ENCODE results near the gene NSD2. TPM values are rescaled to one million over a fixed set of nuclear protein-coding genes. Genes with fewer than 3 reads are reported as not detected.

Gene NSD2
- total RNA-seq, 2 experiments from 2014 or later = 197 to 199 TPM

DNA sequence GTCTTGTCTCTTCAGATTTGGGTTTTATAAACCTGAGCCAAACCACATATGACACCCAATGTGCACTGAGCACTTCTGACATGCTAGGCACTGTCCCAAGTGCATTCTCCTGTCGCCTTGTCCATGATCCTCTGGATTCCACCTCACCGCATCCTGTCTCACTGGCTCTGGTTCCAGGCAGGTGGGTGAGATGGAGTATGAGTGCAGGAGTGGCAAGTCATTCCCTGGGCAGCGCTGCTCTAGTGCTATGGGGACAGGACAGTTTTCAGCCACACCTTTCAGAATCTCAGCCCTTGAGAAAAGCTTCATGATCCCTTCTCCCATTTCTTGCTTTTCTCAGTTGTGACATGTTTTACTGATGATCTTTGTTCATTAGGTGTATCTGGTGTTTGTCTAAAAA is 66.4 kb downstream of the NSD2 start:
- H3K4me1 Mint-ChIP-seq (ENCODE audit: low read depth) = no peaks in the 10 kb centered on the region
- intact Hi-C loops (cut with micrococcal nuclease) = no loop called here
- H3K36me3 Mint-ChIP-seq = peaks cover 40% of the 10 kb centered on the region
- ChIA-PET POLR2A (no interaction called here), CTCF (no interaction called here)
- no peak for DNase-seq
- no peaks in the 10 kb centered on the region for H3K27me3 Mint-ChIP-seq
- no peak overlapping the region for H3K4me3 Mint-ChIP-seq
- no peak overlapping the region for H3K27ac Mint-ChIP-seq
- no peaks in the 10 kb centered on the region for H3K9me3 Mint-ChIP-seq

DNA sequence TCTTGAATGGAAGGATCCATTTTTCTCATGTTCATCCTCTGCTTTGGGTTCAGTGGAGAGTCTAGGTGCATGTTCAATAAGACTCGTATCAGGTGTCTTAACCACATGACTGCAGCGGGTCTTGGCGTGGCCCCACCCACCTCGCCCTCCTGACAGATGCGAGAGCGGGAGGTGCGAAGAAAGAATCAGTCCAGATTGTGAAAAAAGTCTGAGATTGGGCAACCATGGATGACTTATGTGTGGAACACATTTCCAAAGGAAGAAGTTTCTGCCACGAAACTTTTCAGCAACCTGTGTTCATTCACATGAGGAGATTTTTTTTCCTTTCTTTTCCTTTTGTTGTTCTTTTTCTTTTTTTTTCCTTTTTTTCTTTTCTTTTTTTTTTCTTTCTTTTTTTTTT is 66.8 kb downstream of the NSD2 start:
- CTCF ChIA-PET = no interaction called here
- Mint-ChIP-seq H3K27me3 (no peaks in the 10 kb centered on the region), H3K27ac (no peak overlapping the region), H3K4me1 (ENCODE audit: low read depth) (no peaks in the 10 kb centered on the region), H3K9me3 (no peaks in the 10 kb centered on the region), H3K4me3 (no peak overlapping the region), H3K36me3 (peaks cover 40% of the 10 kb centered on the region)
- DNase-seq = no peak
- POLR2A ChIA-PET = no interaction called here
- intact Hi-C loops (cut with micrococcal nuclease) = no loop called here

DNA sequence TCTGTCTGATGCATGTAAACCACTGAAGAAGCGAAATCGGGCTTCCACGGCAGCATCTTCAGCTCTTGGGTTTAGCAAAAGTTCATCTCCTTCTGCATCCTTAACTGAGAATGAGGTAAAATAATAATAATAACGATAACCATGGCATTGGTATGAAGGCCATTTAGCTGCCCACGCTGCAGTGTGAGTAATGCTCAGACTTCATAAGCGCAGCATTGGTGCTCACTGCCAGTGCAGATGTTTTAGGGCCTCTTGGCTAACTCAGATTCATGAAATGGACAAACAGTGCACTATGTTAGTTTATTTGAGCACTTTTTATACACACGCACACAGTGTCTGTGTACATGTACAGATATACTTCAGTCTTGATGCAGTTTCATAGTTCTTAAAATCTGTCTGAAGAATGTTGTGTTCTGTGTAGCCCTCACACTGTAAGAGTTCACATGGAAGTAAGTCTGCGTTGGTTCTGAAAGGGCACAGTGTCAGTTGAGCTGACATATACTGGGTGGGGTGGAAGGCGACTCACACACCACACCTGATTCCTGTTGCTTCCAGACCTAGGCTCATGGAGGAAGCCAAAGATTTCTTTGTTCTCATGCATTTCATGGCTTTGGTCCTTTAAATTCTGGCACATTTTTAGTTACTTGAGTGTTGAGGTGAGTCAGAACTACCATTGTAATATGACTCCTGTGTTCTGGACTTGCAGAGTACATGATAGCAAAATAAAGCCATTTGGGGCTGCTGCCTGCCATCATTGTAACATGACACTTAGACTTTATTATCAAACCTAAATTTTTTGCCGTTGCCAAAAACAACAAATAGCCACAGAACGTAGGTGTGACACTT is 68.7 kb downstream of the NSD2 start:
- DNase-seq = no peak
- Mint-ChIP-seq H3K27ac (no peak overlapping the region), H3K4me3 (no peak overlapping the region), H3K36me3 (peaks cover 41% of the 10 kb centered on the region), H3K27me3 (no peaks in the 10 kb centered on the region), H3K4me1 (ENCODE audit: low read depth) (no peaks in the 10 kb centered on the region), H3K9me3 (no peaks in the 10 kb centered on the region)
- intact Hi-C loops (cut with micrococcal nuclease) = no loop called here
- ChIA-PET POLR2A (no interaction called here), CTCF (interaction anchor here (0.7 kb wide), 1 partner anchor 30 kb away, joined by 3 read pairs; no protein-coding TSS in a partner anchor)

DNA sequence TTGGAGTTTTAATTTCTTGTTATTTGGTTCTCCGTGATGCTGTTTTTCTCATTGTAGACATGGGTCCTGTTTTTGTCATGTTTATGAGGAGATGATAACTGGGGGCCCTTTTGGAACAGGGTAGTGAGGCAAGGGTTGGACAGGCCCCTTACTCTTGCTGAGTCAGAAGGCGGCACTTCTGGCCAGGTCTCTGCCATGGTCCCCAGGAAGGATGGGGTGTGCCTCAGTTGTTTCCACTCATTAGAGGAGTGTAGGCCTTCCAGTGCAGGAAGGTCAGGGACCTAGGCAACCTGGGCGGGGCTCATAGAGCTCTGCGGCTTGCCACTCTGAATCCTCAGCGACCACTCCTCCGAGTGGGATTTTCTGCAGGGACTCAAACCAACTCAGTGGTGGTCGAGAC is 69.4 kb downstream of the NSD2 start:
- intact Hi-C loops (cut with micrococcal nuclease) = no loop called here
- Mint-ChIP-seq H3K9me3 (no peaks in the 10 kb centered on the region), H3K36me3 (peaks cover 41% of the 10 kb centered on the region), H3K27ac (no peak overlapping the region), H3K4me1 (ENCODE audit: low read depth) (no peaks in the 10 kb centered on the region), H3K27me3 (no peaks in the 10 kb centered on the region), H3K4me3 (no peak overlapping the region)
- no peak for DNase-seq
- POLR2A ChIA-PET = no interaction called here
- CTCF ChIA-PET = no interaction called here

DNA sequence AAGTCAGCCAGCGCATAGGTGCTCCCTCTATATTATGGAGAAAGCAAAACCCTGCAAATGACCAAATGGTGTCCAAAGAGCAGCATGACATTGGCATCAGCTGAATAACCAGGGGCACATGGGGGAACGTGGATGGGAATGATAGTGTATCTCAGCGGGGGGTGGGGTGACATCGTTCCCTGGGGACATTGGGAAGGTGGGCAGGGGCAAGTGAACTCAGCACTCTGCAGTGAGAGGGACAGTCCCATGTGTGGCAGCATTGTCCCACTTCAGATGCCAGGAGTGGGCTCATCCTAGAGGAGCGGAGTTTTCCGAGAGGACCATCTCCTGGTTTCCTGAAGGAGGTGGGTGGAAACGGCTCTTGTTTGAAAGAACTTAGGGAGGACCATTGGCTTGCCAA is 72.7 kb downstream of the NSD2 start:
- CTCF ChIA-PET = interaction anchor here (0.6 to 1.3 kb wide), 2 partner anchors 196 to 524 kb away, joined by 3 read pairs; no protein-coding TSS in a partner anchor
- POLR2A ChIA-PET = no interaction called here
- Mint-ChIP-seq H3K9me3 (no peaks in the 10 kb centered on the region), H3K27ac (no peak overlapping the region), H3K36me3 (peaks cover 38% of the 10 kb centered on the region), H3K27me3 (no peaks in the 10 kb centered on the region), H3K4me3 (no peak overlapping the region), H3K4me1 (ENCODE audit: low read depth) (no peaks in the 10 kb centered on the region)
- intact Hi-C loops (cut with micrococcal nuclease) = no loop called here
- DNase-seq = no peak

DNA sequence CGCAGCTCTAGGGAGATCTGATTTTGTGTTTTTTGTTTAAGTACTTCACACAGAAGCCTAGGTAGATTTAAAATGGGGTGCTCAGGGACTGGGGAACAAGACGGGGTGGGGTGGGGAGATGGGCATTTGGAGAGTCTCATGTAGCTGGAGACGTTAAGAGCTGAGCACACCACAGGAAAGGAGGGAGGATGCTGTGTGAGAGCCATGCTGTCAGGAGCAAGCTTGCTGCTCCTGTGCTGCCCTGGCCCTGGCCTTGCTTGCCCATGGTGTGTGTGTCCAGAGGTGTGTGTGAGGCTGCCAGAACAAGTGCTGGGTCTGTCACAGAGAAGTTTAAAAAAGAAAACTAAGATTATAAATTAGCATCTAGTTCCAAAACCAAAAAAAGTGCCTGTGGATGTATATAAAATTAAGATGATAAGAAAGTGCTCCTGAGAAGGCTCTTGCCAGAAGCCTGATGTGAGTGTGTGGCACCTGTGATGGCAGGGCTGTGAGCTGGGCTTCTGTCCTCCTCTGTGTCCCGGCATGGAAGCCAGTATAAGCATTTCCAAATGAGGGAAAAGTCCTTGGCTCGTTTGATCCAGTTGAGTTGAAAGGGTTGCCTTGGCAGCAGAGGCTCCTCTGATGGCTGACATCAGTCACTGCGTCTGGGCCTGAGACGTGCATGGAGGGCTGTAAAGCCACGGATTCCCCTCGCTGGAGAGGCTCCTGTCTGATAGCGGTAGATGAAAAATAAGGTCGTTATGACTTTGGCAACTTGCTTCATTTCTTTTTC is 74.1 kb downstream of the NSD2 start:
- ChIA-PET CTCF (interaction anchor here (1.3 kb wide), 1 partner anchor 197 kb away, joined by 3 read pairs; no protein-coding TSS in a partner anchor), POLR2A (no interaction called here)
- Mint-ChIP-seq H3K4me3 (no peak overlapping the region), H3K27me3 (no peaks in the 10 kb centered on the region), H3K36me3 (peaks cover 29% of the 10 kb centered on the region), H3K9me3 (no peaks in the 10 kb centered on the region), H3K27ac (no peak overlapping the region), H3K4me1 (ENCODE audit: low read depth) (no peaks in the 10 kb centered on the region)
- DNase-seq = no peak
- intact Hi-C loops (cut with micrococcal nuclease) = no loop called here

DNA sequence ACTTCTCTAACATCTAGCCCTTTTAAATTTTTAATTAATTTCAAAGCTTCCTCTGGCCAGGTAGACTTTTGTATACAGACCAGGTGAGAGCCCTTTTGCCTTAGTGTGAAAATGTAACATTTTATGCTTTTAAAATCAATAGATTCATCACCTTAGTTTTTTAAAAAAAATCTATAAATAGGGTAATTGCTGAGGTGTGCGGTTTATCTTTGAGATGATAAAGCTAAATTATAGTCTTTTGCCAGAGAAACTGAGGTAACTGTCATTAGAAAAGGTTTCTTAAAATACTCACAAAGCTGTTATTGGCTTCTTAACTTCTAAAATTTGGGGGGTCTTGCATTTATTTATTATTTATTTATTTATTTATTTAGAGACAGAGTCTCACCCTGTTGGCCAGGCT is 74.7 kb downstream of the NSD2 start:
- Mint-ChIP-seq H3K27me3 (no peaks in the 10 kb centered on the region), H3K36me3 (peaks cover 25% of the 10 kb centered on the region), H3K4me3 (no peak overlapping the region), H3K27ac (no peak overlapping the region), H3K4me1 (ENCODE audit: low read depth) (no peaks in the 10 kb centered on the region), H3K9me3 (no peaks in the 10 kb centered on the region)
- intact Hi-C loops (cut with micrococcal nuclease) = no loop called here
- ChIA-PET CTCF (no interaction called here), POLR2A (no interaction called here)
- DNase-seq = no peak

DNA sequence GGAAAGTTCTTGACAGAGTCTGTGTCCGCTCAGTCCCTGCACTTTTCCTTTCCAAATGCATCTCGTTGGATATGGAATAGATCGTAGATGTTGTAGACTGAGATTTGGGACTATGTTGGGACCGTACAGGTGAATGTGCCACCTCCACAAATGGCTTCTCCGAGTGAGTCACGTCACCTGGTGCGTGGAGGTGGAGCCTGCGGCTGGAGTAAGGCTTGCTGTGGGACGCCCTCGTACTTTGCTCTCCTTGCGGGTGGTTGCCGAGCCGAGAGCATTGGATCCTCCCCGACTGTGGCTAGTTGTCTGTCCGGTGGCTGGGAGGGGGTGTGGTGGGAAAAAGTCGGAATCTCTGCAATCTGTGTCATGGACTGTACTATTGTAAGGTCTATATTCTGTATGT is 77.0 kb downstream of the NSD2 start:
- Mint-ChIP-seq H3K36me3 (peaks cover 26% of the 10 kb centered on the region), H3K4me3 (no peak overlapping the region), H3K27ac (no peak overlapping the region), H3K9me3 (no peaks in the 10 kb centered on the region), H3K27me3 (no peaks in the 10 kb centered on the region), H3K4me1 (ENCODE audit: low read depth) (no peaks in the 10 kb centered on the region)
- ChIA-PET CTCF (no interaction called here), POLR2A (no interaction called here)
- intact Hi-C loops (cut with micrococcal nuclease) = no loop called here
- no peak for DNase-seq

DNA sequence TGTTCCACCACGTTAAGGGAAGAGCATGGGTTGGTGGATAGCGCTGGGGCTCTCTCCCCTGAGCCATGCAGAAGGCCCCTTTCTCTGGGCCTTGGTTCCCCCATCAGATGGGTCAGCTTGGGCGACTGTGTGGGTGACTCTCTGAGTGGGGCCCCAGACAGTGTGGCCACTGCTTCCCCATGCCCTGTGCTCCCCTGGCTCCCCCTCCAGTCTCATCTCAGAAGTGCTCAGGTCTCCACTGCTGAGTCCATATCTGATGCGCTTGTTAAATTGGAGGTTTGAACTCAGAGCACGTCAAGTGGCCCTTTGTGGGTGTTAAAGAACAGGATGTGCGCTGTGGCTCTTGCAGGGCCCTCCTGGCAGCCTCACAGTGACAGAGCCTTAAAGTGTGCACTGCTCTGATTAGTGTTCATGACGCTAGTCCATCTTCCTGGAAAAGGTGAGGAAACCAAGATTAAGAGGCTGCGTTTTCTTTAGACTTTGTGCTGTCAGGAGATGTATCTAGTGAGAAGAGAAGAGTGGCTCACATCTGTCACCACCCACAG is 77.8 kb downstream of the NSD2 start:
- no peaks in the 10 kb centered on the region for H3K4me1 Mint-ChIP-seq (ENCODE audit: low read depth)
- no peak overlapping the region for H3K27ac Mint-ChIP-seq
- ChIA-PET CTCF (interaction anchor here (0.6 kb wide), 1 partner anchor 1037 kb away, joined by 3 read pairs; no protein-coding TSS in a partner anchor), POLR2A (no interaction called here)
- H3K27me3 Mint-ChIP-seq = no peaks in the 10 kb centered on the region
- DNase-seq = no peak
- intact Hi-C loops (cut with micrococcal nuclease) = no loop called here
- peaks cover 23% of the 10 kb centered on the region for H3K36me3 Mint-ChIP-seq
- no peaks in the 10 kb centered on the region for H3K9me3 Mint-ChIP-seq
- no peak overlapping the region for H3K4me3 Mint-ChIP-seq

DNA sequence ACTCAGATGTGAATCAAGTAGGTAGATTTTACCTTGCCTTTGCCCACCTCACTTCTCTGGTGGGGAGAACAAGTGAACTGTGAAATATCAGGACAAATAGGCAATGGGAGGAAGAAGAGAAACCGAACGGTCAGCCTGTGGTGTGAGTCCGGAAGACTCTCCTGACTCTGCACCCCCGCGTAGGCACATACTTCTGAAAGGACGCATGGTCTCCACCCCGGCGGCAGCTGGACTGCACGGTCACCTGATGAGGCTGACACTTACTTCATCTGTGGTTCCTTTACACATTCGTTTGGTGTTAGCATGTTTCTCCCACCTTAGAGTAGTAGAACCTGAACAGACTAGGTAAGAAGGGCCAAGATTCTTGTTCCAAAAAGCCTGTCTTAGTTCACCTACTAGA is 79.2 kb downstream of the NSD2 start:
- Mint-ChIP-seq H3K27me3 (no peaks in the 10 kb centered on the region), H3K4me3 (no peak overlapping the region), H3K36me3 (peaks cover 31% of the 10 kb centered on the region), H3K9me3 (no peaks in the 10 kb centered on the region), H3K27ac (no peak overlapping the region), H3K4me1 (ENCODE audit: low read depth) (no peaks in the 10 kb centered on the region)
- DNase-seq = no peak
- ChIA-PET CTCF (no interaction called here), POLR2A (no interaction called here)
- intact Hi-C loops (cut with micrococcal nuclease) = no loop called here

DNA sequence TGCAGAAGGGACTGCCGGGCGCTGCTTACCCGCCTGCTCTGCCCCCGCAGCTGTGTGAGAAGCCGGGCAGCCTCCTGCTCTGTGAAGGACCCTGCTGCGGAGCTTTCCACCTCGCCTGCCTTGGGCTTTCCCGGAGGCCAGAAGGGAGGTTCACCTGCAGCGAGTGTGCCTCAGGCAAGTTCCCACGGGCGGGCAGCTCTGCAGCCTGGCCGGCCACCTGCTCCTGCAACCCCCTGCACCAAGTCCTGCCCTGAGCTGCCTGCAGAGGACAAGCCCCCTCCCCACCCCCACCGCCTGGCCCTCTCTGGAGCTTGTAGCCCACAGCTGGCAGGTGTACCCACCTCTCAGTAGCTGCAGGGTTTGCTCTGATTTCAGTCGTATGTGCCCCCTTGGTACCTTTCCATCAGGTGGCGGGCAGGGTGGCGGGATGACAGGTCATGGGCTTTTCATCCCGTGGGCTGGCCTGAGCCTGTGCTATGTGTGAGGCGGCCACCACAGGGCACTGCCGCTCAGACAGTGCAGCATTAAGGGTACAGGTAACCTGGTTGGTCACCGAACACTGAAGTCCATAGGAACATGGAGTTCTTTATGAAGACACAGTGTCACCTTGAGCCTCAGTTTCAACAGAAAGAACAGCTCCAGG is 81.0 kb downstream of the NSD2 start:
- ChIA-PET CTCF (interaction anchor here (1.0 kb wide), 1 partner anchor 206 kb away, joined by 3 read pairs; no protein-coding TSS in a partner anchor), POLR2A (no interaction called here)
- H3K27ac Mint-ChIP-seq = no peak overlapping the region
- no peaks in the 10 kb centered on the region for H3K9me3 Mint-ChIP-seq
- DNase-seq = no peak
- no peaks in the 10 kb centered on the region for H3K4me1 Mint-ChIP-seq (ENCODE audit: low read depth)
- peaks cover 36% of the 10 kb centered on the region for H3K36me3 Mint-ChIP-seq
- intact Hi-C loops (cut with micrococcal nuclease) = no loop called here
- H3K27me3 Mint-ChIP-seq = no peaks in the 10 kb centered on the region
- H3K4me3 Mint-ChIP-seq = no peak overlapping the region

DNA sequence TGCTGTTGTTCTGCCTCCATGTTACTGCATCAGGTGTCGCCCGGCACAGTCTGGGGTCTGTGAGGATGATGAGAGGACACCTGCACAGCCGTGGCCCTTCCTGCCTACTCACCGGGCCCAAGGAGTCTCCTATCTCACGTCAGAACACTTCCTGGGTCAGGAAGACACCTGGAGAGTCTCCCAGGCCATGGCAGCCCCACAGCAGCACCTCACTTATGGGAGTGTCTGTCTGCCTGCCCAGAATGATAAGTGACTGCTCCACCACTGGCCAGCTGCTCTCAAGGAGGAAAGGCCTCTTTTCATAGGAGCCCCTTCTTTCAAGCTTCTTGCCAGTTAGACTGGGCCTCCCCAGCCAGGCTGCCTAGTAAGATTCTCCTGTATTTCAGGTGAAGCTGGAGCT is 81.5 kb downstream of the NSD2 start:
- no peak for DNase-seq
- Mint-ChIP-seq H3K4me3 (no peak overlapping the region), H3K27ac (no peak overlapping the region), H3K36me3 (peaks cover 38% of the 10 kb centered on the region), H3K27me3 (no peaks in the 10 kb centered on the region), H3K4me1 (ENCODE audit: low read depth) (no peaks in the 10 kb centered on the region), H3K9me3 (no peaks in the 10 kb centered on the region)
- ChIA-PET POLR2A (no interaction called here), CTCF (interaction anchor here (1.0 kb wide), 1 partner anchor 207 kb away, joined by 3 read pairs; no protein-coding TSS in a partner anchor)
- intact Hi-C loops (cut with micrococcal nuclease) = no loop called here
